Astrocyte (in vitro differentiated cells and primary cell): ENCODE data around the gene HOXC11. TPM values are rescaled to one million over a fixed set of nuclear protein-coding genes. Genes with fewer than 3 reads are reported as not detected.

ENCODE experiments used
- DNase-seq: peaks from one replicate; pipeline ENCODE4 v3.0.0-alpha.2; 2010; ENCODE audit warnings: low read depth
- FAIRE-seq: peaks from 2 replicates; lab custom pipeline; 2011; peaks lifted over from hg19 to GRCh38; lab: Jason Lieb, UNC
- H2AFZ ChIP-seq: 2 replicates; pipeline ENCODE4 v1.6.0; 2012; ENCODE audit warnings: low read depth, low read length, inconsistent platforms
- H3K27ac ChIP-seq: 2 replicates; pipeline ENCODE4 v1.5.1; 2011; ENCODE audit warnings: low read depth, low read length, inconsistent platforms
- H3K27me3 ChIP-seq: 2 replicates; pipeline ENCODE4 v1.6.0; 2011; ENCODE audit warnings: low read length, inconsistent platforms; ENCODE audit not compliant: insufficient read depth
- H3K36me3 ChIP-seq: 2 replicates; pipeline ENCODE4 v1.5.1; 2011; ENCODE audit warnings: low read length, inconsistent platforms; ENCODE audit not compliant: insufficient read depth
- H3K4me1 ChIP-seq: 2 replicates; pipeline ENCODE4 v1.5.1; 2011; ENCODE audit warnings: low read length, inconsistent platforms; ENCODE audit not compliant: insufficient read depth
- H3K4me2 ChIP-seq: 2 replicates; pipeline ENCODE4 v1.6.0; 2012; ENCODE audit warnings: low read length, inconsistent platforms
- H3K4me3 ChIP-seq: 2 replicates; pipeline ENCODE4 v1.5.1; 2011; ENCODE audit warnings: low read depth, mild to moderate bottlenecking, low read length, inconsistent platforms; ENCODE audit not compliant: insufficient read depth
- H3K79me2 ChIP-seq: 2 replicates; pipeline ENCODE4 v1.6.0; 2012; ENCODE audit warnings: mild to moderate bottlenecking, low read length, inconsistent platforms; ENCODE audit not compliant: insufficient read depth
- H3K9ac ChIP-seq: 2 replicates; pipeline ENCODE4 v1.6.0; 2012; ENCODE audit warnings: mild to moderate bottlenecking, low read length, inconsistent platforms
- H3K9me3 ChIP-seq: 2 replicates; pipeline ENCODE4 v1.5.1; 2012; ENCODE audit warnings: low read depth, mild to moderate bottlenecking, low read length, inconsistent platforms; ENCODE audit not compliant: insufficient read depth
- H4K20me1 ChIP-seq: 2 replicates; pipeline ENCODE4 v1.6.0; 2012; ENCODE audit warnings: low read length, inconsistent platforms; ENCODE audit not compliant: insufficient read depth
- H3K27ac Mint-ChIP-seq: one replicate; pipeline ENCODE4 v1.8.0; 2021; ENCODE audit warnings: mild to moderate bottlenecking, mixed read lengths; ENCODE audit not compliant: unreplicated experiment
- H3K27me3 Mint-ChIP-seq: one replicate; pipeline ENCODE4 v1.8.0; 2021; ENCODE audit warnings: low read depth, mixed read lengths; ENCODE audit not compliant: unreplicated experiment
- H3K36me3 Mint-ChIP-seq: one replicate; pipeline ENCODE4 v1.8.0; 2021; ENCODE audit warnings: low read depth, mixed read lengths; ENCODE audit not compliant: unreplicated experiment
- H3K4me1 Mint-ChIP-seq: one replicate; pipeline ENCODE4 v1.8.0; 2021; ENCODE audit warnings: low read depth, mixed read lengths; ENCODE audit not compliant: unreplicated experiment
- H3K4me3 Mint-ChIP-seq: one replicate; pipeline ENCODE4 v1.8.0; 2021; ENCODE audit warnings: mild to moderate bottlenecking, moderate library complexity, mixed read lengths; ENCODE audit not compliant: unreplicated experiment
- H3K9me3 Mint-ChIP-seq: one replicate; pipeline ENCODE4 v1.8.0; 2021; ENCODE audit warnings: mild to moderate bottlenecking, mixed read lengths; ENCODE audit not compliant: unreplicated experiment
- EZH2 ChIP-seq: IDR thresholded peaks from 2 replicates; pipeline ENCODE4 v1.6.1; 2012; ENCODE audit warnings: mild to moderate bottlenecking, low read length, inconsistent platforms; ENCODE audit not compliant: insufficient read depth
- total RNA-seq: library from RNA; stranded (reverse); gene quantifications from 2 replicates; pipeline ENCODE4 v1.2.1, GENCODE V29; 2021
- TF ChIP-seq, protein P1 (sequence below): IDR thresholded peaks from 2 replicates; pipeline ENCODE4 v1.5.1; 2011; ENCODE audit warnings: low read depth, mild to moderate bottlenecking, inconsistent platforms, low read length, moderate library complexity; ENCODE audit not compliant: insufficient read depth

The HOXC11 gene
- total RNA-seq, 1 donor from 2014 or later = not detected

DNA sequence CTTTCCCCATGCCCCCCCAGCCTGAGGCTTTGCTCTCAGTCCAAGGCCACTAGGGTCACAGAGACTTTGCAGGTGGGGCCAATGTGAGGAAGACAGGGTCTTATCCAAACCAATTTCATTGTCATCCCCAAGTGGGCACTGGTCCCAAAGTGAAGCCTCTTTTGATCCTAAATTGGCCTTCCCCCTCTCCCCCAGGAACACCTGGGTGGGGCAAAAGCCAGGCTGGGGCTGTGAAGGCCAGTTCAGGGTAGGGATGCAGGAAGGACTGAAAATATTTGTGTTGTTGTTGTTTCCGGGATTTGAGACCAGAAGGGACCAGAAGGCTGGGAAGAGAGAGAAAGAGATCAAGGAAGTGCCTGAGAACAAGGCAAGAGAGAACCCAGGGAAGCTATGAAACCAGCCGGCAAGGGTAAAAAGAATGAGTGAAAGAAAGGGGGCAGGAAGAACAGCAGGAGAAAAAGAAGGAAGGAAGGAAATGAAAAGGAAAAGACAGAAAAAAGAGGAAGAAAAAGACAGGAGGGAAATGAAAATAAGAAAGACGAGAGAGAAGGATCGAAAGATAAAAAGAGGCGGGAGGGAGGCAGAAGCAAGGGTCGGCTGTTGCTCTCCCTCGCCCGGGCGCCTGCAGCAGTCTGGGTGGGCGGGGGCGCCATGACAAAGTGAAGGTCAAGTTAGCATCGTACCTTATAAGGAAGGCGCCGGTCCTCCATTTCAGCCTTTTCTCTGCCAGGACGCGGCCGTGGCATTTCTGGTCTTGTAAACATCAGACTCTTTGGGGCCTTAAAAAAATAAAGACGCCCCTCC is 7.4 kb upstream of the HOXC11 start:
- peak overlapping the region; percentile 10 for H3K27ac Mint-ChIP-seq
- H3K4me3 Mint-ChIP-seq = no peak overlapping the region
- H3K27me3 ChIP-seq = peaks cover 97% of the 10 kb centered on the region
- H3K4me3 ChIP-seq = no peak overlapping the region
- no peak overlapping the region for H2AFZ ChIP-seq
- no peak for FAIRE-seq
- H3K4me1 ChIP-seq = no peaks in the 10 kb centered on the region
- peaks cover 22% of the 10 kb centered on the region for H3K9me3 Mint-ChIP-seq
- no peak overlapping the region for H3K27ac ChIP-seq
- no peaks in the 10 kb centered on the region for H3K79me2 ChIP-seq
- no peaks in the 10 kb centered on the region for H3K9me3 ChIP-seq
- TF ChIP-seq, protein P1, sequence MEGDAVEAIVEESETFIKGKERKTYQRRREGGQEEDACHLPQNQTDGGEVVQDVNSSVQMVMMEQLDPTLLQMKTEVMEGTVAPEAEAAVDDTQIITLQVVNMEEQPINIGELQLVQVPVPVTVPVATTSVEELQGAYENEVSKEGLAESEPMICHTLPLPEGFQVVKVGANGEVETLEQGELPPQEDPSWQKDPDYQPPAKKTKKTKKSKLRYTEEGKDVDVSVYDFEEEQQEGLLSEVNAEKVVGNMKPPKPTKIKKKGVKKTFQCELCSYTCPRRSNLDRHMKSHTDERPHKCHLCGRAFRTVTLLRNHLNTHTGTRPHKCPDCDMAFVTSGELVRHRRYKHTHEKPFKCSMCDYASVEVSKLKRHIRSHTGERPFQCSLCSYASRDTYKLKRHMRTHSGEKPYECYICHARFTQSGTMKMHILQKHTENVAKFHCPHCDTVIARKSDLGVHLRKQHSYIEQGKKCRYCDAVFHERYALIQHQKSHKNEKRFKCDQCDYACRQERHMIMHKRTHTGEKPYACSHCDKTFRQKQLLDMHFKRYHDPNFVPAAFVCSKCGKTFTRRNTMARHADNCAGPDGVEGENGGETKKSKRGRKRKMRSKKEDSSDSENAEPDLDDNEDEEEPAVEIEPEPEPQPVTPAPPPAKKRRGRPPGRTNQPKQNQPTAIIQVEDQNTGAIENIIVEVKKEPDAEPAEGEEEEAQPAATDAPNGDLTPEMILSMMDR = no peak
- no peak for TF ChIP-seq EZH2
- no peaks in the 10 kb centered on the region for H4K20me1 ChIP-seq
- no peaks in the 10 kb centered on the region for H3K36me3 ChIP-seq
- H3K4me1 Mint-ChIP-seq = no peaks in the 10 kb centered on the region
- H3K4me2 ChIP-seq = no peak overlapping the region
- H3K9ac ChIP-seq = no peak overlapping the region
- DNase-seq = no peak
- H3K27me3 Mint-ChIP-seq = peaks cover 90% of the 10 kb centered on the region
- H3K36me3 Mint-ChIP-seq = no peaks in the 10 kb centered on the region

DNA sequence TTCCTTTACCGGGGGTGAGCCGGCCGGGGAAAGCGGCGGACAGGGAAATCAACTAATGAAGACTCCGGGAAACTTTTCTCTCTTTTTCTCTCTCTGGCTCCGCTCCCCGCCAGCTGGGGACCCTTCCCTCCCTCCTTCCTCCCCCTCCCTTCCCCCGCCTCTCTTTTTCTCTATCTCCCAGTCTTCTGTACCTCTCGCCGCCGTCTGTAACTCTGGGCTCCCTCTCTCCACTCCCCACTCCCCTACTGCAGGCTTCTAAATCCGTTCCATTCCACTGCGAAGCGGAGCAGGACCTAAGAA is 6.9 kb upstream of the HOXC11 start:
- Histone ChIP-seq H3K9ac (no peak overlapping the region), H3K4me2 (no peak overlapping the region), H3K27ac (no peak overlapping the region), H3K36me3 (no peaks in the 10 kb centered on the region), H3K4me3 (no peak overlapping the region), H3K27me3 (peaks cover 99% of the 10 kb centered on the region), H3K79me2 (no peaks in the 10 kb centered on the region), H4K20me1 (no peaks in the 10 kb centered on the region), H3K9me3 (no peaks in the 10 kb centered on the region), H3K4me1 (no peaks in the 10 kb centered on the region), H2AFZ (no peak overlapping the region)
- no peak overlapping the region for H3K27ac Mint-ChIP-seq
- H3K4me3 Mint-ChIP-seq = no peak overlapping the region
- no peaks in the 10 kb centered on the region for H3K36me3 Mint-ChIP-seq
- TF ChIP-seq, protein P1 = no peak
- H3K27me3 Mint-ChIP-seq = peaks cover 94% of the 10 kb centered on the region
- peaks cover 27% of the 10 kb centered on the region for H3K9me3 Mint-ChIP-seq
- H3K4me1 Mint-ChIP-seq = no peaks in the 10 kb centered on the region
- no peak for FAIRE-seq
- no peak for DNase-seq

DNA sequence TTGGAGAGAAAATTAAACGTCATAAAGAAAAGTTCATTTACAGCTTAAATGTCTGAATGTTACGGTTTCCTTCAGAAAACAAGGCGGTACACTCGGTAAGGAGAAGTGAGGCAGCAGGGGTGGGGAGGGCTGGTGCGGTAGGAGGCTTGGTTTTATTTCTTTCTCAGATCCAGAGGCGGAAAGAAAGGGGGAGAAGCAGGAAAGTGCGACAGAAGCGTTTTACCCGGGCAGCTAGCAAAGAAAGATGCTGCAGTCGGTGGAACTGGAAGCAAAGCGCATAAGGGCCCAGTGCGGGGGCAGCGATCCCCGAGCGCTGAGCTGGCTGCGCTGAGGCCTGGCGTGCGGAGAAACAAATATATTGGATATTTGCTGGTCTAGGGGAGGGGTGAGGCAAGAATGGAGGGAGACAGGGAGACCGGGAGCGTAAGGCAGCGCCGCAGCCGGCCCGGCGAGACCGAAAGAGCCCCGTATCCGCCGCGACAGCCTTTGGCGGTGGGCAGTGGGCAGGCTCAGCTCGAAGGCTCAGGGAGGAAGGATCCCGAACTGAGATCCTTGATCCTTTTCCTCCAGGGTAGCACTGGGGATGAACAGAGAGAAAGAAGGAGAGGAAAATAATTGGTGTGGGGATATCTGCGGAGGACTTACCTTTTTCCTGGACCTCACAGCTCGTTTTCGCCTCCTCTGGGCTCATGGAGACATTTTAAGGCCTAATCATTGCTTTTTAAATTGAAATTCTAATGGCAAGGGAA is 6.4 kb upstream of the HOXC11 start:
- H3K36me3 ChIP-seq = no peaks in the 10 kb centered on the region
- peak overlapping the region; percentile 66 for H3K27ac Mint-ChIP-seq
- H3K9me3 Mint-ChIP-seq = peaks cover 29% of the 10 kb centered on the region
- H3K4me1 ChIP-seq = no peaks in the 10 kb centered on the region
- no peaks in the 10 kb centered on the region for H3K79me2 ChIP-seq
- H3K36me3 Mint-ChIP-seq = no peaks in the 10 kb centered on the region
- no peak overlapping the region for H3K9ac ChIP-seq
- H3K4me3 Mint-ChIP-seq = no peak overlapping the region
- no peaks in the 10 kb centered on the region for H3K9me3 ChIP-seq
- no peak overlapping the region for H3K4me2 ChIP-seq
- no peak overlapping the region for H3K4me3 ChIP-seq
- H3K27ac ChIP-seq = no peak overlapping the region
- DNase-seq (no peak), FAIRE-seq (no peak)
- no peak overlapping the region for H2AFZ ChIP-seq
- H3K27me3 ChIP-seq = peaks cover 99% of the 10 kb centered on the region
- no peaks in the 10 kb centered on the region for H3K4me1 Mint-ChIP-seq
- TF ChIP-seq, protein P1 = no peak
- peak; percentile 90 for TF ChIP-seq EZH2
- peaks cover 98% of the 10 kb centered on the region for H3K27me3 Mint-ChIP-seq
- no peaks in the 10 kb centered on the region for H4K20me1 ChIP-seq
